ENCODE data around the gene COL6A6.

The COL6A6 gene

DNA sequence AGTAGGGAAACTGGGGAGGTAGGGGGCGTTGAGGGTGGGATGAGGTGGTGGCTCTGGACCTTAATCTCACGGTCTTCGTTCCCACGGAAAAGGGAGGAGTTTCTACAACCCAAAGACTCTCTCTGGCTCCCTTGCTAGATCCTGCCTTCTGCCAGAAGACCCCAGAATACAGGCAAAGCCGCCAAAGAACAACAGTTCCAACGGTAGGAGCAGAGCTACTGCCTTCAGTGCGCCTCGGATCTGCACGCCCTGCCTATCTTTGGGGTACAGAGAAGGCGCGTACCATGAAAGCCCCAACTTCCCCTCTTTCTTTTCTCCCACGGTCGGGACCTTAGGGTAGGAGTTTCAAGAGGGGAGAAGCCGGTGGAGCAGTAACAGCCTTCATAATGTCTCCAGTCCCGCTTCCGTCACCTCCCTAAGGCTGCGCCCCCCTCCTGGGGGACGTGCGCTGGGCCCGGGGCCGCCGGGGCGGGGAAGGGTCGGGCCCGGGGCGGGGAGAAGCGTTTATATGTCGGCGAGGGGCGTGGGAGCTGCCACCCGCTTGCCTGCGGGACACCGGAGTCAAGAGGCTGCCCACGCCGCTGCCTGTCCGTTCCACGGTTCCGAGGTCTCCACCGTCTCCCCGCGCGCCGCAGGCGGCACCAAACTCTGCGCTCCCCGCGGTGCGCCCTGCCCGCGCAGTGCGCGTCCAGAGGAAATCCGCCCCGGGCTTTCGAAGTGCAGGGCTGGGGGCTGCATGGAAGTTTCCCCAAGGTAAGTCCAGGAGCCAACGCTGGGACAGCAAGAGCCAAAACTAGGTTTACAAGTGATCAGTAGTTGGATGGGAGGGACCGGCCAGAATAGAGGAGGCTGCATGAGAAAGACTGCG, at the start of gene COL6A6:
Gene COL6A6, plus strand, starts transcription at position 533 of the 868 bp plus-strand sequence. CDS start 43,188 bp downstream, outside the sequence.
- no peak for DNase-seq

GRCh38 chr3:130468311-130468710, 48.7 kb upstream of the COL6A6 start:
- no peak for DNase-seq

DNA sequence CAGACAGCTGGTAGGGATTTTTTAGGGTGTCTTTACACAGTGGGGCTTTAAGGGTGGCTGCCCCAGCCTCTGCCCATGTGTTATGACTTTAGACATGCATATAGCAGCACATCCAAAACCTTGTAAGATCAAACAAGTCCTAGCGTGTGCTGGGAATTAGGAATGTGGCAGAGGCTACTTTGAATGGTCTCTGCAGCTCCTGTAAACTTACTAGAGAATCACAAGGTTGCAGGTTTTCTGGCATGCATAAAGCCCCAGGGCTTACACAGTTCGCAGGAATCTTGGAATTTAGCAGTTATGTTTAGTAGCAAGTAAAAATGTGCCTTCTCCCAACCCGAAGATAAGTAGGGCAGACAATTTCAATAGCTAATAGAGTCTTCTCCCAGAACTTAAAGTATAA, 46.9 kb upstream of the COL6A6 start:
- DNase-seq: no peak

GRCh38 chr3:130473416-130473815, 43.6 kb upstream of the COL6A6 start:
- DNase-seq: no peak

DNA sequence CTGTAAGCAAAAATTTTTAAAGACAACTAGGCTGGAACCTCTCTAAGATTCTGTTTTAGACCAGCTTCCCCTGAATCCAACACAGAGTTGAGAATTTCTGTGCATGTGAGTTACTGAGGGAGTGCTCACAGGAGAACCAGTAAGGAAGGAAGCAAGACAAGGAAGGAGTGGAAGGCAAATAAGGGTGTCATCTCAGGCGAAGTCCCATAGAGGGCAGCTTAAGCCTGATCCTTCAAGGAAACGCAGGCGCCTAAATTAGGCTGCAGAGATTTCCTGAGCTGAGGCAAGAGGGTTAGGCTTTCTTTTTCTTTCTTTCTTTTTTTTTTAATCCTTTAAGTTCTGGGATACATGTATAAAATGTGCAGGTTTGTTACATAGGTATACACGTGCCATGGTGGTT, 36.2 kb upstream of the COL6A6 start:
- DNase-seq: peak in 1 of 58 donors; percentile 1

DNA sequence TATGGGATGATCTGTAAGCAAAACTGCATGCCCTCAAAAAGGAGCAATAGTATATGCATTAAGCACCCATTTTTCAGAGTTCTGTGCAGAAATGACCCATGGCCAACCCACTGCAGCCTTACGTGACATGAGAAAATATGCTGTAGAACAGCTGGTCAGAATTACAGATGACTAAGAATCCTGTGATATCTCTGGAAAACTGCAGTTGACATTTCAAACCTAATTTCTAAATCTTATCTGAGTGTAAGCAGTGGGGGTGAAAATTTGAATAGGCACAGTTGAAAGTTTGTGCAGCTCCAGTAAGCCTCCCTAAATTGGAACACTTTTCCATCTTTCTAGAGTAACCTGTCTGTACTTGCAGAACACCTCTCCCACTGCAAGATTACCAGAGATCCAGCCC, 28.7 kb upstream of the COL6A6 start:
- DNase-seq: no peak

DNA sequence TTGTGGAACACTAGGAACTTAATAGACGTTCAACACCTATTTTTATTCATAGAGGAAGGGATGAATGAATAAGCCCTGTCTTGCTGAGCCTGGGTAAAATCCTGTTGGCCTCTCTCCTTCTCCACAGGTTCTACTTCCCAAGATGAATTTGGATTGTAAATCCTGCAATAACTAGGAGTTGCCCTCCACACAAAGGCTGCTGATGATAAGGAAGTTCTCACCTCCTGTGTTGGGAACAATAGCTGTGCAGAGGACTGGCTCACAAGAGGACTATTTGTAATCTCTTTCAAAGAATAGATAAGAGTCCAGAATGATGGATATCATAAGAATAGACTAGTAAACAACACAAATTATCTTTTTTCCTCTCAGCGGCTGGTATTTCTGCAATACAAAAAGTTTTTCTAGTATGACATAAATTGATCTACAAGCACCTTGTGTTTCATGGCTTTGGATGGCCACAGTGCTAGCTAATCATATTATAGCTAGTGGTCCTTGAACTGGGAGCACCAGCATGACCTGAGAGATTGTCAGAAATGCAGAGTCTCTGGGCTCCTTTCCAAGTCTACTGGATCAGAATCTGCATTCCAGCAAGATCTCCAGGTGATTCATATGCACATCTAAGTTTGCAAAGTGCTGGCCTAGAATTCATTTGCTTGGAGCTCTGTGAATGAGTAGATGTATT, 28.1 kb upstream of the COL6A6 start:
- no peak for DNase-seq

- no peak for DNase-seq
These were observed 26.7 kb upstream of the COL6A6 start for GRCh38 chr3:130490241-130490640.

DNA sequence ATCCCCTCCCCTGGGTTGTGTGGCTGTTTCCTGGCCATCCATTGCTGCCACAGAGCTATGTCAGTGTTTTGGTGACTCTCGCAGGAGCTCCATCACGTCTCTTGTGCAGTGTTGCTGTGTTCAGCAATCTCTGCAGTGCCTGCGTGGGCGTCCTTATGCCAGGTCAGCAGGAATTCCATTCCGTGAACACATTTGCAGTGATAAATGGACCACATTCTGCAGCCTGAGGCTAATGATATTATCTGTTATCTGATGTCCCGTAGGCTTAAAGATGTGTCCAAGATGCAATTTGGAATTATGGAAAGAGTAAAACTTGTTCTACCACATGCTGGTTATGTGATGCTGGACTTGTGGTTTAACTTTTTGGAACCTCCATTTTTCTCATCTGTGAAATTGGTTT, 25.5 kb upstream of the COL6A6 start:
- no peak for DNase-seq

DNA sequence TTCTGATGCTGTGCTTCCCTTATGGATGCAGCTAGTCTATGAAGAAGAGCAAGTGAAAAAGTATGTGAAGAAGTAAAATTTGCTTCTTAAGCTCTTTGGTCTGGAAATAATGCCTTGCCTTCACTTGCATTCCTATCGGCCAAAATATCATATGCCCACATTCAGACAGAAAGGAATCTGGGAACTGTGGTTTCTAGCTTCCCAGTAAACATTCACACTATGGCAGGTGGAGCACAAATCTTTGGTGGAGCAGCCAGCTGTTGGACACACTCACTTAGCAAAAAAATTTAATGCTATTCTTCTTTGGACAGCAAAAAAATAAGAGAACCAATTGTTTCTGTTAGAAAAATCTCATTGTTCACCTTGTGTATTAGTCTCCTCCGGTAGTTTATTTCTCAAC, 12.3 kb upstream of the COL6A6 start:
- no peak for DNase-seq

GRCh38 chr3:130506031-130506430, 10.9 kb upstream of the COL6A6 start:
- no peak for DNase-seq

DNA sequence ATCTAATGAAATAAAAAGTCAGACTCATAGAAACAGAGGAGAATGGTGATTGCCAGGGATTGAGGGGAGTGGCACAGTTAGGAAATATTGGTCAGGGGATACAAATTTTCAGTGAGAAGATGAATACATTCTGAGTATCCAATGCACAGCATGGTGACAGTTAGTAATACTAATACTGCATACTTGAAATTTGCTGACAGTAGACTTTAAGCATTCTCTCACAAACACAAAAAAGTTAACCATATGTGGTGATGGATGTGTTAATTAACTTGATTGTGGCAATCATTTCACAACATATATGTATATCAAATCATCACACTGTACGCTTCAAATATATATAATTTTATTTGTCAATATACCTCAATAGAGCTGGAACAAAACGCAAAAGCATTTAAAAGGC, 9.2 kb upstream of the COL6A6 start:
- DNase-seq: no peak

- DNase-seq: no peak
These were observed 8.0 kb upstream of the COL6A6 start for GRCh38 chr3:130509008-130509407.

DNA sequence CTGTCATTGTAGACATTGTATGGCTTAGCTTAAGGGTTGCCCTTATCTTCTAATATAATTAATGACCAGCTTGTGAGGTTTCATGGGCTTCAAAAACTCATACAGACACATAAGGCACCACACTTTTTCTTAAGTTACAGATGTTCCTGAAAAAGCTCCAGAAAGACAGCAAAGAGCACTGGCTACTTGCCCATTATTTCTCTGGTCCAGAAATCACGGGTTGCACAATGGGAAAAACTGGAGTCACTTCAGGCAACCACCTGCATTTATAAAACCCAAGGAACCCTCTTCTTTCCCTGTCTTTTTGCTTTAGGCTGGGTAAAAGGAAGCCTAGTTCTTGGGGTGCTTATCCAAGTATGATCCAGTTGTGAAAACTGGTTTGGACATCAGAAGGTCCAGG, 2.3 kb upstream of the COL6A6 start:
- no peak for DNase-seq

DNA sequence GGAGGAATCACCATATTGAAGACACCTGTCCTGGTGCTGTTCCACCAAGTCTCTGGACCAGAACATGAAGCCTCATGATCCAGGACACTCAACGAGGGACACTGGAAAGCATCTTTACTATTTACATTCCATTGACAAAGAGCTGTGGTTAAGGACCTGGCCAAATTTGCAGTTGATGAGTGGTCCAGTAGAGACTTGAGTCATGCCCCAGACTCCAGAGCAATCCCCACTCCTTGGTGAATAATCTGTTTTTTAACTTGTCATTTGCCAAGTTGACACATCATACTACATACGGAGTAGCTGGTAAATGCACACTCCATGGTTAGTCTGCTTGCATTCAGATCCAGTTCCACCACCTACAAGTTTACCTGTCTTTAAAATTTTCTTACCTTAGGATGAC, 1.2 kb upstream of the COL6A6 start:
- DNase-seq: no peak

- no peak for DNase-seq
These were observed 625 bp downstream of the COL6A6 start for GRCh38 chr3:130517602-130518001.

DNA sequence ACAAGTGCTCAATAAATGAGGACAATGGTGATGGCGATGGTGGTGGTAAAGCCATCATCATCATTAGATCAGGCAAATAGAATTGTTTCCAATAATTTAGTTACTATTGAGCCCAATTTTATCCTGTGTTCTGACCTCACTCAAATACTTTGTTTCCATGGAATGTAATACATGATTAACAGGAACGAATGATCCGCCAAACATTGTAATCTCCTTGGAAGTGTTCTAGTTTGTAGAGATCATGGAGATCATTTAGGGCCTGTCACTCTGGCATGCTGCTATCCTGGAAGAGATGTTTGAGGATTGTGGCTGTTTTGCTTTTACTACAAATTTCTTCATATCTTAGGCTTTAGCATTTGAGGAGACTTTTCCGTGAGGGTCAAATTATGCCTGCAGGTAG, 2.8 kb downstream of the COL6A6 start:
- DNase-seq: no peak

- DNase-seq: no peak
These were observed 5.4 kb downstream of the COL6A6 start for GRCh38 chr3:130522399-130522798.

GRCh38 chr3:130527426-130527825, 10.4 kb downstream of the COL6A6 start:
- no peak for DNase-seq

DNA sequence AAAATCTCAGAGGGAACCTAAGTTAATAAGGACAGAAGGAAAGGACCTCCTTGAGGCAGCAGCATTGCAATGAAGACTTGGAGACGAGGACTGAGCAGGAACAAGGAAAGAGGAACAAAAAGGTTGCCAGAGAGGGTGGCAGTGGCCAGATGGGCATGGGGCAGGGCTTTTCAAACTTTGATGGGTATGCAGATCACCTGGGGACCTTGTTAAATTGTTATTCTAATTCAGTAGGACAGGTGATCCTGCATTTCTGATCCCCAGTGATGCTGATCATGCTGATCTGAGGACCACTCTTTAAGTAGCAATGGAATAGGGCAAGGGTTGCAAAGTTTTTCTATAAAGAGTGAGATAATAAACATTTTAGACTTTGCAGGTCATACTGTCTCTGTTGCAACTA, 11.1 kb downstream of the COL6A6 start:
- DNase-seq: no peak

GRCh38 chr3:130529486-130530215, 12.7 kb downstream of the COL6A6 start:
- DNase-seq: no peak

GRCh38 chr3:130533247-130533646, 16.3 kb downstream of the COL6A6 start:
- DNase-seq: no peak
